ENCODE results near the gene GPR62.
"Not testable (repeated sequence)": the region's sequence is repeated elsewhere in the genome, so short reads cannot be mapped to it uniquely, and the experiment has no call there.

Gene GPR62

DNA sequence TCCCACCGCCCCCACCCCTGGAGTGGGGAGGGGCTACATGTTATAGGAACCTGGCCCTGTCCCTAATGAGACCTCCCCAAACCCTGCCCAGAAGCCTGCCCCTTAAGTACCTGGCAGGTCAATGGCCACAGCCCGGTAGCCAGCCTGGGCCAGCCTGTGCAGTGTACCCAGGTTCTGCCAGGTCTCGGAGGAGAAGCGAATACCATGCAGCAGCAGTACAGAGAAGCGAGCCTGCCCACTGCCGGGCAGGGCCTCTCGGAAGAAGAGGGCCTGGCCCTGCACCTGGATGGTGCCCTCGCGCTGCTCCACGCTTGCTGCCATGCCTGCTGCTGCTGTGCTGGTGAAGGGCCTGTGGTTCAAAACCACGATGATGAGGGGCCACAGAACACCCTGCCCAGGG lies 16.2 kb downstream of the GPR62 start:
- DNase-seq = no peak

DNA sequence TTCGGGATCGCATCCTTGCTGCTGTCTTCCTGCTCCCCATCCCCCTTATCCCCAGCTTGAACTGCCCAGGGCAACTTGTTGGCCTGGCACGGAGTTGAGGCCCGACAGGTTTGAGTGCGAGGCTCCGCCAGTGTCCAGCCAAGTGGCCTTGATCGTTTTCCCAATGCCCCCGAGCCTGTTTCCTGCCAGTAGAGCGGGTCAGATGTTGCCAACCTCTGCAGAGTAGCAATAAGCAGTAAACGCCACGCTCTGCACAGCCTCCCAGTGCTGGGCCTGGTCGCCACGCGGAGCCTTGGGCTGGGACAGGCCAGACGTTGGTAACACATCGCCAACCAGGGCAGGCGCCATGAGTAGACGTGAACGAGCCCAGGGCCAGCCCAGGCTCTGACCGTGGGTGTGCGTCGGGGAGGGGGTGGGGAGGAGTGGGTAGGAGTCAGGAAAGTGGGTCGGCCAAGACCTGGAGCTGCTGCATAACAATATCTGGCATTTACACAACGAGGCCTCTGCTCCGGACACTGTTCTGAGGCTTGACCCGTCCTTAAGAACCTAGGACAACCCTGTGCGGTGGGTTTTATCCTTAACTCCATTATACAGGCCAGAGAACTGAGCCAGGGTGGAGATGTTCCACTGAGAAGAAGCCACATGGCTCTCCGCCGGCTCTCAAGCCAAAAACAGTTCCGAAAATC lies 19.2 kb downstream of the GPR62 start:
- peak; percentile 24 for DNase-seq

DNA sequence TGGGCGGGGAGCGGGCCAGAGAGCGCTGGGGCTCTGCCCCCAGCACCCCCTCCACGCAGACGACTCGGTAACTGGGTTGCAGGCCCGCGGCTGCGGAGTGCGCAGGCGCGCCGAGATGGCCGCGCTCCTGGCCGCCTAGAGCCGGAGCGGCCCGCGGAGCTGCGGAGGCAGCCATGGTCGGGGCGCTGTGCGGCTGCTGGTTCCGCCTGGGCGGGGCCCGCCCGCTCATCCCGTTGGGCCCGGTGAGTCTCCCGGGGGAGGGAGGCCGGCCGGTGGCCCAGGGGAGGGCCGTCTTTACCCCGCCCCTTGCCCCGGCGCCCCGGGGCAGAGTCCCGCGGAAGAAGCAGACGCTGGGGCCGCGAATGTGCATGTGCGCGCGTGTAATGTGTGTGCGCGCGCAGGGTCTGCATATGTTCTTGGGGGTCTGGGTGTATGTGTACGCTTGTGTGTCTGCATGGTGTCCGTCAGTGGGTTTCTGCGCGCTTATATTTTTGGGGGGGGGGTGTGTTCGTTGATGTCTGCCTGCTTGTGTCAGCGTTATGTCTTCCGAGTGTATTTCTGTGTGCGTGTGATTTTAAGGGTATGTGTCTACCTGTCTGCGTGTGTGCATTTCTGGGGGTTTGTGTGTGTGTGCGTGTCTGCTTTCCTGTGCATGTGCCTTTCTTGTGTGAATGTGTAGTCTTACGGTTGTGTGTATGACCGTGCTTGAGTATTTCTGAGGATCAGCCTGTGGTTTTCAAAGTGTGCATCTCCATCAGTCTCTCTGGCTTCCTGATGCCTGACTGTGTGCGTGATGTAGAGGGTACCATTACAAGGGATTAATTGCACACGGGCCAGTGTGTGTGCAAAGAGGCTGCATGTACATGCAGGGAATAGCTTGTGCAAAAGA lies 20.0 kb downstream of the GPR62 start, which contains the start of gene ABHD14A:
ABHD14A (plus strand) TSS at position 102 of the 889 bp plus-strand sequence; CDS start at position 174, 72 bp downstream.
- DNase-seq = peak; percentile 80

DNA sequence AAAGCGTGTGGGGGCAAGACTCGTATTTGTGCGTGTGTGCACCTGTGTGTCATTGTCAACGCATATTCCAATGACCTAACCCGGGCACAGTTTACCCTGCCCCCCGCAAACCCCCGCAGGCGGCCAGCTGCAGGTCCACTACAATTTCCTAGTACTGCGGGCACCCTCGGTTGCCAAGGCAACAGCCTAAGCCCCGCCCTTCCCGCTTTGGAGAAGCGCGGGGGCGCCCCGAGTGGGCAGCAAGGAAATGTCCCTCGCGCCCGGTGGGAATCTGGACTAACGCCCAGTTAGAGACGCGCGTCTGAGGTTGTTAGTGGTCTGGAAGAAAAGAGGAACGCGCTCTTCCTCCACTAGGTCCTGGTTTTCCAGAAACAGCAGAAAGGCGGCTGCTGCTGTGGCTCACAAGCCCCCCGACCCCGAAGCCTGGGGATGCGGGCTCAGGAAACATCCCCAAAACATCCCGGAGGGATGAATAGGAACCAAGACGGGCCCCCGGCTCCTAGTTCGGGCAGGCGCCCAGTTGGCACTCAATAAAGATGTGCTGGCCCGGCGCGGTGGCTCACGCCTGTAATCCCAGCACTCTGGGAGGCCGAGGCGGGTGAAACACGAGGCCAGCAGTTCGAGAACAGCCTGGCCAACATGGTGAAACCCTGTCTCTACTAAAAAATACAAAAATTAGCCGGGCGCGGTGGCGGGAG lies 20.8 kb downstream of the GPR62 start:
- DNase-seq = peak; percentile 49

DNA sequence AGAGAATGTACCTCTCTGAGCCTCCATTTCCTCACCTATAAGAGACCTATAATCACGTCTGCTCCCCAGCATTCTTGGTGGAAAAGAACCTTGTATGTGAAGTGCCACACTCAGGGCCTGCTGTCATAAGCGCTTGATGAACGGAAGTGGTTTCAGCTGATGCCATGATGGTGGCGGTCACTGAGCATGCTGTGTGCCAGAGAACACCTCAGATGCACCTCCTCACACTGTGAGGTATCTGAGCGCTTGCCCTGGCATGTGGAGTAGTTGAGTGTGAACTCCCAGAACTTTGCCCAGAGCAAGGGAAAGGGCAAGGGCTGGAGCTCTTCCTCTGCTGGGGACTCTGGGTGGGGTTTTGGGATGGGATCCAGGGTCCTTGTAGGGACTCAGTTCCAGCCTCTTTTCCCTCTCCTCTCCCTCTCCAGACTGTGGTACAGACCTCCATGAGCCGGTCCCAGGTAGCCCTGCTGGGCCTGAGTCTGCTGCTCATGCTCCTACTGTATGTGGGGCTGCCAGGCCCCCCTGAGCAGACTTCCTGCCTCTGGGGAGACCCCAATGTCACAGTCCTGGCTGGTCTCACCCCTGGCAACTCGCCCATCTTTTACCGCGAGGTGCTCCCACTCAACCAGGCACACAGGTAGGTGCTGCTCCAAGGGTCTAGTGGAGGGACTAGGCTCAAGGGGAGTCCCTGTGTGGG lies 22.4 kb downstream of the GPR62 start:
- peak; percentile 46 for DNase-seq

DNA sequence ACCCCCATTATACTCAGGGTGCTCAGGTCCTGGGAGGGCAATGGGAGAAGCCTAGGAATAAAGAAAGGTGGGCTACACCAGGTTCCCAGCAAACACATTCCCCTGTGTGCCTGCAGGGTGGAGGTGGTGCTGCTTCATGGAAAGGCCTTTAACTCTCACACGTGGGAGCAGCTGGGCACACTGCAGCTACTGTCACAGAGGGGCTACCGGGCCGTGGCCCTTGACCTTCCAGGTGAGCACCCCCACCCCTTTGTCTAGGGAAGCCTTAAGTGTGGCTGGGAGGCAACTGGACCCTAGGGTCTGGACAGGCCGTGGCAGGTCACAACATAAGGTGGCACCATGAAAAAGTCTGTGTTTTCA lies 22.9 kb downstream of the GPR62 start:
- no peak for DNase-seq

DNA sequence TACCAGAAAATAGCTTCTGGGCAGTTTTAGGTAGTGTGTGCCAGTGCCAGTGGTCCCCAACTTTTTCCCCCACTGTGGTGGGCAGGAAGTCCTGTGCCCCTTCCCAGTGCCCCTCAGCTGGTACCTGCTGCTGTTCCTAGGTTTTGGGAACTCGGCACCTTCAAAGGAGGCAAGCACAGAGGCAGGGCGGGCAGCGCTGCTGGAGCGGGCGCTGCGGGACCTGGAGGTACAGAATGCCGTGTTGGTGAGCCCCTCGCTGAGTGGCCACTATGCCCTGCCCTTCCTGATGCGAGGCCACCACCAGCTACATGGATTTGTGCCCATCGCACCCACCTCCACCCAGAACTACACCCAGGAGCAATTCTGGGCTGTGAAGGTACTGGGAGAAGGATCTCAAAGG lies 25.1 kb downstream of the GPR62 start:
- no peak for DNase-seq

DNA sequence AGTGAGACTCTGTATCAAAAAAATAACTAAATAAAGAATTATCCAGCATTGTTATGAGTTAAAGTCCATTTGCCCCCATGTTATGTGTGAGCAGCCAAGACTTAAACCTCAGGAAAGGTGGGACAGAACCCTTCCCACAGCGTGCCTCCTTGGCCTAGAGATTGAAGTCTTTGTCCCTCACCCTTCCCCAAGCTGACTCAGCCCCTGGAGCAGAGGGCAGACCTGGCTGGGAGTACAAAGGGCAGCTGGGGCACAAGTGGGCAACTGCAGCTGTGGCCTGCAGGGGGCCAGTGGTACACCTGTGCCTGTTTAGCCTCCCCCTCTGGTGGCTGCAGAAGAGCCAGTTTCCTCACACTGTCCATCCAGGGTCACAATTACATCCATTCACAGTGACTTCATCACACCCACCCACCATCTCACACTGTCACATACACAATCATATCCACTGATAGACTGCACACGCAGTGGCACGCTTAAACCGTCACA lies 27.2 kb downstream of the GPR62 start:
- DNase-seq = peak; percentile 28

DNA sequence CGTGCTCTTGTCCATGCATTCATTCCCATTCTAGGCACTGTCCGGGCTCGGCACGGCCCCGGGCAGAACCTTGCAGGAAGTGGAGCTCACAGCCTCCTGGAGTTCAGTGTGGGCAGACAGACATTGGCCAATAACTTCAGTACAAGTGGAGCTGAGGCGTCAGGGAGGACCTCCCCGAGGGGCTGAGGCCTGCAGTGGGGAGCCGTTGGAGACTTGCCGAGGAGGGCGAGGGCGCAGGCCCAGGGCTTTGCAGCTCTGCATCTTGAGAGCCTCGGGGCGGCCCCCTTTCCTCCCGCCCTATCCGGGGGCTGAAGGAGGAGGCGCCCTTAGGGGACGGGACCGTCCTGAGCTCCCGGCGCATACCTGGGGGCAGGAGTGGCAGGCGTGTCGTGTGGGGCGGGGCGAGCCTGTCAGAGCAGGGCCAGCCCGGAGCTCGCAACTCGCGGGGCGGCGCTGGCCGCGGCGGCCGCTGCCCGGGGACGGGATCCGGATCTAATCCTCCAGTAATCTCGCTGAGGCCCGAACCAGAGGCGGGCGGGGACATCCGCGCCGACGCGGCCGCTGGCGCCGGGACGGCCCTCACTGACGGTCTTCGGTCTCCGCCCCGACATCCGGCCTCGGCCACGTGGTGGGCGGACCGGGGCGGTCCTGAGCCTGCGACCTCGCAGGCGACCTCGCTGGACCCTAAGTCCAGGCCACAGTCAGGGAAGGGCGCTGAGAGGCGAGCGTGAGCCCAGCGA lies 27.8 kb downstream of the GPR62 start, which contains the start of gene ACY1:
ACY1 (plus strand) TSS at position 698 of the 740 bp plus-strand sequence. CDS start 530 bp downstream, outside the sequence.
- peak; percentile 76 for DNase-seq

DNA sequence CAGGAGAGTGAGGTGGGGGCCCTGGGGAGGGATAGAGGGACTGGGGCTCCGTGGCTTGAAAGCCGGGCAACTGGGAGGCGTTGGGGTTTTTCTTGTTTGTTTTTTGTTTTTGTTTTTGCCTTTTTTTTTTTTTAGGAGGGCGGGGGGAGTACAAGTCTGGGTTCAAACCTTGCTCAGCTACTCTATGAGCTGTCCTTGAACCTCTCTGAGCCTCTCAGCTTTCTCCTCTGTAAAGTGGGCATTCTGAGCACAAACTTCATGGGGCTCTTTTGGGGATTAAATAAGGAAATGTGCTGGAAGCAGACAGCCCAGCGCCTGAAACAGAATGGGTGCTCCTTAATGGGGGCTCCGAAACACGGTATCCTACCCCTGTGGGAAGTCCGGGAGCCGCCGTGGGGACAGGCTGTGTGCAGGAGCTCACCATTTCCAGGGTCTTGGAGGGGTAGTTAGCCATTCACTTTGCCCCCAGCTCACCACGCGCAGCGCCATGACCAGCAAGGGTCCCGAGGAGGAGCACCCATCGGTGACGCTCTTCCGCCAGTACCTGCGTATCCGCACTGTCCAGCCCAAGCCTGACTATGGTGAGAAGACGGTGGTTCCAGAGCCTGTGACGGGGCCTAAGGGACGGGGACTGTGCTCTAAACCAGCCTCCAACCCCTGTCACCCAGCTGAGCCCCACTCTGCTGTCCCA lies 28.5 kb downstream of the GPR62 start:
- no peak for DNase-seq

DNA sequence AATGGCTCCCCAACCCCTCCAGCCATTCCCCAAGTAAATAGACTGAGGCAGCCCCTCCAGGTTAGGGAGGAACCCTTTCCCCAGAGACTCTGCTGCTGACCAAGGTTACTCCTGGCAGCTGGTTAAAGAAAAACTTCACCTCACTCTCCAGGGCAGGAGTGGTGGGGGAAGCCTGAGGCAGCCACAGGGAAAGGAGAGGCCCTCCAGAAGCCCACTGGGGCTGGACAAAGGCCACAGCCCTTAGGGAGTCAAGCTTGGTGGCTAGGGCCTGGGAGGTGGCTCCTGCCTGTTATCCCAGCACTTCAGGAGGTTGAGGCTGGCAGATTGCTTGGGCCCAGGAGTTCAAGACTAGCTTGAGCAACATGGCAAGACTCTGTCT lies 29.1 kb downstream of the GPR62 start:
- DNase-seq = no peak

DNA sequence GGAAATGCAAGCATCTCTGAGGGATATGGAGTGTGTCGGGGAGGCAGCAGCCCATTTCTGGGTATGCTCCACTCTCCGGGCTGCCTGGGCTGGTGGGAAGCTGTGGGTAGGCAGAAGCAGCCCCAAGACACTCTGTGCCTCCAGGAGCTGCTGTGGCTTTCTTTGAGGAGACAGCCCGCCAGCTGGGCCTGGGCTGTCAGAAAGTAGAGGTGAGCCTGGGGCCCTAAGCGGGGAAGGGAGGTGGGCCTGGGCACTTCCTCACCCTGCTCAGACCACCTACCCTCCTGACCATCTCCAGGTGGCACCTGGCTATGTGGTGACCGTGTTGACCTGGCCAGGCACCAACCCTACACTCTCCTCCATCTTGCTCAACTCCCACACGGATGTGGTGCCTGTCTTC lies 29.9 kb downstream of the GPR62 start:
- no peak for DNase-seq

DNA sequence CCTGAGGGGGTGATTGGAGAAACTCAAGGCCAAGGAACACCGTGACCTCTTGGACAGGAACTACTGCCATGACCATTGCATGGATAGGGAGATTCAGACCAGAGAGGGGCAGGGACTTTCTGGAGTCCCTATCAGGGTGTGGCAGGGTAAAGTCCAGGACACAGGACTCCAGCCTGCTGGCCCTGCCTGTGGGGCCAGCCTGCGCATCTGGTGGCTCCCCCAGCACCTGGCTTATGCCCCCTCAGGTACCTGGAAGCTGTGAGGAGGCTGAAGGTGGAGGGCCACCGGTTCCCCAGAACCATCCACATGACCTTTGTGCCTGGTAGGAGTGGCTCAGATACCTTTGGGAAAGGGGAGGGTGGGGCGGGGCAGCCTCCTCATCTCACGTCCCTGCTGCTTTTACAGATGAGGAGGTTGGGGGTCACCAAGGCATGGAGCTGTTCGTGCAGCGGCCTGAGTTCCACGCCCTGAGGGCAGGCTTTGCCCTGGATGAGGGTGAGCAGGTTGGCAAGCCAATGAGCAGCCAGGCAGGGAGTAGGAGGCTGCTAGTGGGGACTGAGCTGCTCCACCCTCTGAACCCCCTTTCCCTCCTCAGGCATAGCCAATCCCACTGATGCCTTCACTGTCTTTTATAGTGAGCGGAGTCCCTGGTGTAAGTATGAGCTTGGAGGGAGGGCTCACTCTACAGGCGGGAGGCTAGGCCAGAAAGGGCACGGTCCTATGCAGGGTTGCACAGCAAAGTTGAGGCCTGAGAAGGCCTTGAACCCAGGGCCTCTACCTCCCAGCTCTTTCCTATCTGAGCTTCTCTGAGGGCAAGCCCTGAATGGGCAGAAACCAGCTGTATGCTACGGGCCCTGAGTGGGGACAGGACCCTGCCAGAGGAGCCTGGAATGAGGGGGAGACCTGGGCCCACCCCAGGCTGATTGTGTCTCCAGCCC lies 31.1 kb downstream of the GPR62 start:
- no peak for DNase-seq

DNA sequence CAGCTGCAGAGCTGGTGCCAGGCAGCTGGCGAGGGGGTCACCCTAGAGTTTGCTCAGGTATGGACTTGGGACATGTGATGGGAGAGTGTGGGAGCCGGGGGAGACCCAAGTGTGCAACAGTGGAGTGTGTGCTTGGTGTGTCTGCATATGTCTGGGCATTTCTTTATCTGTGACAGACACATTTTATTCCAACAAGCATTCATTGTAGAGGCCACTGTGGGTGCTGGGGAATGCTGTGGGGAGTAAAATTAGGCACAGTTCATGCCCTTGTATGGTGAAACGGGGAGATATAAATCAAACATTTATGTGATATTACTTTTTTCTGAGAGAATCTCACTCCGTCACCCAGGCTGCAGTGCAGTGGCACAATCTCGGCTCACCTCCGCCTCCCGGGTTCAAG lies 32.4 kb downstream of the GPR62 start:
- no peak for DNase-seq

DNA sequence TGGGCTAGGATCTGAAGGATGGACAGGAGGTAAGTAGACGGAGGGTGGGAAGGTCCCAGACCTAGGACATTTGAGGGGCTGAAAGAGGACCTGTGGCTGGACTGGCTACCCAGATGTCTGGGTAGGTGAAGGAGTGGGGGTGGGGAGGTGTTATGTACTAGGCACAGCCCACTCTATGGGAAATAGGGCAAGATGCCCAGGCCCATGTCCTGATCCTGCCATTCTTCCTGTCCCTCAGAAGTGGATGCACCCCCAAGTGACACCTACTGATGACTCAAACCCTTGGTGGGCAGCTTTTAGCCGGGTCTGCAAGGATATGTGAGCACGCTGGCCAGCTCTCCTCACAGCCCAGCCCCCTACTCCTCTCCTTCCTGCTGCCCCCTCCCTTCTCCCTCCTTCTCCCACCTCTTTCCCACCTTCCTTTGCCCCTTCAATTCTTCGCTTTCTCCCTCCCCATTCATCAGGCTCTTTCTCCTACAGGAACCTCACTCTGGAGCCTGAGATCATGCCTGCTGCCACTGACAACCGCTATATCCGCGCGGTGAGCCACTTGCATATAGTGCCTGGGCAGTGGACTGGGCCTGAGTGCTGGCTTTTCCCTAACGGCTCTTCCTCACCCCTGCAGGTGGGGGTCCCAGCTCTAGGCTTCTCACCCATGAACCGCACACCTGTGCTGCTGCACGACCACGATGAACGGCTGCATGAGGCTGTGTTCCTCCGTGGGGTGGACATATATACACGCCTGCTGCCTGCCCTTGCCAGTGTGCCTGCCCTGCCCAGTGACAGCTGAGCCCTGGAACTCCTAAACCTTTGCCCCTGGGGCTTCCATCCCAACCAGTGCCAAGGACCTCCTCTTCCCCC lies 33.3 kb downstream of the GPR62 start:
- DNase-seq = no peak

DNA sequence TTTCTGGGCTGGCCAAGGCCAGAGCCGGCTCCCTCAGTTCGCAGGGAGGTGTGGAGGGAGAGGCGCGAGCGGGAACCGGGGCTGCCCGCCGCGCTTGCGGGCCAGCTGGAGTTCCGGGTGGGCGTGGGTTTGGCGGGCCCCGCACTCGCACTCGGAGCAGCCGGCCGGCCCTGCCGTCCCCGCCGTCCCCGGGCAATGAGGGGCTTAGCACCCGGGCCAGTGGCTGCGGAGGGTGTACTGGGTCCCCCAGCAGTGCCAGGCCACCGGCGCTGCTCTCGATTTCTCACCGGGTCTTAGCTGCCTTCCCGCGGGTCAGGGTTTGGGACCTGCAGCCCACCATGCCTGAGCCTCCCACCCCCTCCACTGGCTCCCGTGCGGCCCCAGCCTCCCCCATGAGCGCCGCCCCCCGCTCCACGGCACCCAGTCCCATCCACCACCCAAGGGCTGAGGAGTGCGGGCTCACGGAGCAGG lies 35.4 kb downstream of the GPR62 start:
- not testable (repeated sequence) for DNase-seq

DNA sequence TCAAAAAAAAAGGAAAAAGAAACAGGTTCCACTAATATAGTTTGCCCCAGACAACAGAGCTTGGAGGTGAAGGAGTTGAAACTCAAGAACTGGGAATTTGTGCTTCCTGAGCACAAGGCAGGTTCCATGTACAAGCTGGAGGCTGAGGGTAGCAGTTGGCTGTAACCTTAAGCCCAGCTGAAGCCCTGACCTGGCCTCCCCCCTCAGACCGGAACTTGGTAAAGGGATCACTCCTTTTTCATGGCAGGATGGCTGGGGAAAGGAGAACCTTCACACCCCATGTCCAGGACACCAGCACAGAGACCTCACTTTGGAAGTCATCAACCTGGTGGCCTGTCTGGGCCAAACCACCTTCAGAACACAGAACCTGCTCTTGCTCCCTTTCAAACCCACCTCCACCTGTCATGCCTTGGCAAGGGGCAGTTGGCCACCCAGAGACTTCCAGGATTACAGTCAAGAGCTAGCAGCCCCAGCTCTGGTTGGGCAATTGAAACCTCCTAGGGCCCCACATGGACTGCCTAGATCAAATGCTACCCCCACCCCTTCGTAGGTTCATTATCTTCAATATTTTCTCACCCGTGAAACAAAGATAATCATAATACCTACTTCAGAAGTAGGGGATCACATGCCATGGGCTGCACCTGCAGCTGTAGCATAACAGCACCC lies 37.0 kb downstream of the GPR62 start:
- no peak for DNase-seq

DNA sequence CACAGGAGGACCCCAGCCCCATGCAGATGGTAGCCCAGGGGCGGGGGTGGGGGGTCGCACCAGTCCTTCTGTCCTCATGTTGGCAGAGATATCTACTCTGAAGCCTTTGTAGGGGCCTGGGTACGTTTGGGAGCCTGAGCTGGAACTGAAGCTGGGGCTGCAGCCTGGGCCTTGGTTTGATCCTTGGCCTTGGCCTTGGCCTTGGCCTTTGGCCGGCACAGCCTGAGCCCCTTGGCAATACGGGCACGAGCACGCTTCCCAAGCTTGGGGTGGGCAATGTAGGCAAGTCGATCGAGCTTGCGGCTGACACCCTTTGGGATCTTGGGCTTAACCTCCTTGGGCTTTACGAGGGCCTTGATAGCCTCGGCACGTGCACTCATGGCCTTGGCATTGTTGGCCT lies 38.5 kb downstream of the GPR62 start:
- not testable (repeated sequence) for DNase-seq

All from CD4-positive, alpha-beta T cell treated with Interleukin-6 for 4 hours (primary cell).